Measurements from ENCODE around the gene TPSAB1.

Gene TPSAB1

DNA sequence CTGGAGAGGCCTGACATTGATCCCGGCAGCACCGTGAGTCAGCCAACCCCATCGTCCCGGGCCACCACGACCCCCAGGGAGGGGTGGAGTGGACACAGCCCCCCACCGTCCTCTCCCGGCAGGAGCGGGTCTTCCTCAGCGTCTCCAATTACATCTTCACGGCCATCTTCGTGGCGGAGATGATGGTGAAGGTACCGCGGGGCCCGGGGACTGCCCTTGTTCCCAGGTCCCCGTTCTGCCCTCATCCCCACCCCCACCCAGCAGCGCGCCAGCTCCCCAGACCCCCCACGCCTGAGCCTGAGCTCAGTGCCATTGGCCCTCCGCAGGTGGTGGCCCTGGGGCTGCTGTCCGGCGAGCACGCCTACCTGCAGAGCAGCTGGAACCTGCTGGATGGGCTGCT, 30.0 kb upstream of the TPSAB1 start:
- DNase-seq (ENCODE audit: low read depth, low spot score), result no peak

DNA sequence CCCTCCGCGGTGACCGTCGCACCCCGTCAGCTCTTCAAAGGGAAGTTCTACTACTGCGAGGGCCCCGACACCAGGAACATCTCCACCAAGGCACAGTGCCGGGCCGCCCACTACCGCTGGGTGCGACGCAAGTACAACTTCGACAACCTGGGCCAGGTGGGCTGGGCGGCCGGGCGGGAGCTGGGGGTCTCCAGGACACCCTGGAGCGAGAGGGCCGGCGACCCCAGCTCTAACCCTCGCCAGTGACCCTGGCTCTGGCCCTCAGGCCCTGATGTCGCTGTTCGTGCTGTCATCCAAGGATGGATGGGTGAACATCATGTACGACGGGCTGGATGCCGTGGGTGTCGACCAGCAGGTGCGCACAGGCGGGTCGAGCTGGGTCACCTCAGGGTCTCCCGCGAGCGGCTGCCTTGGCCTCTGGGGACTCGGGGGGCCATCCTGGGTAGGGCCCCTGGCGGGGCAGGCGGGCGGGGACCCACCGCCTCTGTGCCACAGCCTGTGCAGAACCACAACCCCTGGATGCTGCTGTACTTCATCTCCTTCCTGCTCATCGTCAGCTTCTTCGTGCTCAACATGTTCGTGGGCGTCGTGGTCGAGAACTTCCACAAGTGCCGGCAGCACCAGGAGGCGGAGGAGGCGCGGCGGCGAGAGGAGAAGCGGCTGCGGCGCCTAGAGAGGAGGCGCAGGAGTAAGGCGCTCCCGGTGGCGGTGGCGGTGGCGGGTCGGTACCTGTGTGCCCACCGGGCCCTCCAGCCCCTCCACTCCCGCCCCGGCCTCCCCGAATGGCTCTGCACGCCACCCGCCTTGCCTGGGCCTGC, 28.8 kb upstream of the TPSAB1 start:
- DNase-seq (ENCODE audit: low read depth, low spot score), result no peak

DNA sequence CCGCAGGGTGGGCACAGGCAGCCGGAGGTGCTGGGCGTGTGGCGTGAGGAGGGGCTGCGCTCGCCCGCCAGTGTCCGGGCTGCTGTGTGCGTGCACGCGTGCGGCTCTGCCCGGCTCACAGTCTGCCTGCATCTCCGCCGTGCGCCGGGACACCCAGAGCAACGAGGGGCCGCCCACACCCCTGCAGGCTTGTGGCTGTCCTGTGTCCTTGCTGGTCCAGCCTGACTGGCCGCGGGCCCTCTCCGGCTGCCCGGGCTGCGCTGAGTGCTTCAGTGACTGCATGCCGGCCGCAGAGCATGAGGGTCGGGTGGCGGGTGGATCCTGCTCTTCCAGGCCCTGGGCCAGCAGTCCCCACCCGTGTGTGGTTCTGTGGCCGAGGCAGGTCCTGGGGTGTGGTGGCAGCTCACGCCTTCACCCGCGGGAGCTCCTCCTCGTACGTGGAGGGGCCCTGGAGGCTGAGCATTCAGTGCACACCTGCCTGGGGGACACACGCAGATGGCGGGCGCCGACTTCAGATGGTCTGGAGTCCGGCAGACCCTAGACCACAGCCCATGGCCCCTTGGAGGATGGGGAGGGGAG, 27.8 kb upstream of the TPSAB1 start:
- no peak for DNase-seq (ENCODE audit: low read depth, low spot score)

DNA sequence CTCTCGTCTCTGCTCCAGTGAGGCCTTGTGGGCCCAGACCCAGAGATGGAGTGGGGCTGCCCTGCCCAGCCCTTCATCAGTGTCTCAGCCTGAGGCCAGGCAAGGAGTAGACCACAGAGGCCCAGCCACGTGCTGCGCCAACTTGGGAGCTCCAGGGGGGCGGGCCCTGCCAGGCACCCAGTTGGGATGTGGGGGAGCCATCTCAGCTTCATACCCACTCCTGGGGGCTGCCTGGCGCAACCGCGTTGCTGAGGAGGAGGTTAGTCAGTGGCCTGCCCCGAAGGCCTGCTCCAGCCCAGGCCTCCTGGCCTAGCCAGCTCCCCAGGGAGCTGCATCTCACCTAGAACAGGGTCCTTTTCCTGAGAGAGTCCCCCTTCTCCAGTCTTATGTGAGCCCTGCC, 27.3 kb upstream of the TPSAB1 start:
- no peak for DNase-seq (ENCODE audit: low read depth, low spot score)

DNA sequence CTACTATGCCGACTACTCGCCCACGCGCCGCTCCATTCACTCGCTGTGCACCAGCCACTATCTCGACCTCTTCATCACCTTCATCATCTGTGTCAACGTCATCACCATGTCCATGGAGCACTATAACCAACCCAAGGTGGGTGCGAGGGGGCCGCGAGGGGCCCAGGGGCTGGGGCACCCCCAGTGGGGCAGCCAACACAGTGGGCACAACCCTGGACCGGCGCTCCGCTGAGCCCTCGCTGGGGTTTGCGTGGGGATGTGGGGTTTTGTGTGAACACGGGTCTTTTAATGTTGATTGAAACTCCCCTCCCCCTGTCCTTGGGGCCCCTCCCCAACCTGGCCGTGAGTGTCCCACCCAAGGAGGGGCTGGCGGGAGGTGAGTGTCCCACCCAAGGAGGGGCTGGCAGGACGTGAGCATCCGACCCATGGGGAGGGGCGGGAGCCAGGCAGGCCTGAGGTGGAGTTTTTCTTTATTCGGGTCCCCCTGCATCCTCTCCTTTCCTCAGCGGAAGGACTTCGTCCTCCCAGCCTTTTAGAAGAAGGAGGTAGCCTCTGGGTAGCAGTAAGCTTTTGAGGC, 26.6 kb upstream of the TPSAB1 start:
- no peak for DNase-seq (ENCODE audit: low read depth, low spot score)

DNA sequence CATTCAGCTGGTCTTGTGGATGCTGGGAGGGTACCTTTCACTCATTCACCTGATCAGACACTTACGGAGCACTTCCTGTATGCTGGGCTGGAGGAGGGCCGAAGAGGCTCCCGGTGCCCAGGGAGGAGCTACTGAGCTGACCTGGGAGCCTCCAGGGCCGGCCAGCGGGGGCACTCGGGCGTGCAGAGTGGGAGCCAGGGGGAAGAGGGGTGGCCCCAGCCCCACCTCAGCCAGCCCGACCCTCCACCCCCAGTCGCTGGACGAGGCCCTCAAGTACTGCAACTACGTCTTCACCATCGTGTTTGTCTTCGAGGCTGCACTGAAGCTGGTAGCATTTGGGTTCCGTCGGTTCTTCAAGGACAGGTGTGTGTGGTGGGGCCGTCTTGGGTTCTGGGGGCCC, 25.8 kb upstream of the TPSAB1 start:
- no peak for DNase-seq (ENCODE audit: low read depth, low spot score)

DNA sequence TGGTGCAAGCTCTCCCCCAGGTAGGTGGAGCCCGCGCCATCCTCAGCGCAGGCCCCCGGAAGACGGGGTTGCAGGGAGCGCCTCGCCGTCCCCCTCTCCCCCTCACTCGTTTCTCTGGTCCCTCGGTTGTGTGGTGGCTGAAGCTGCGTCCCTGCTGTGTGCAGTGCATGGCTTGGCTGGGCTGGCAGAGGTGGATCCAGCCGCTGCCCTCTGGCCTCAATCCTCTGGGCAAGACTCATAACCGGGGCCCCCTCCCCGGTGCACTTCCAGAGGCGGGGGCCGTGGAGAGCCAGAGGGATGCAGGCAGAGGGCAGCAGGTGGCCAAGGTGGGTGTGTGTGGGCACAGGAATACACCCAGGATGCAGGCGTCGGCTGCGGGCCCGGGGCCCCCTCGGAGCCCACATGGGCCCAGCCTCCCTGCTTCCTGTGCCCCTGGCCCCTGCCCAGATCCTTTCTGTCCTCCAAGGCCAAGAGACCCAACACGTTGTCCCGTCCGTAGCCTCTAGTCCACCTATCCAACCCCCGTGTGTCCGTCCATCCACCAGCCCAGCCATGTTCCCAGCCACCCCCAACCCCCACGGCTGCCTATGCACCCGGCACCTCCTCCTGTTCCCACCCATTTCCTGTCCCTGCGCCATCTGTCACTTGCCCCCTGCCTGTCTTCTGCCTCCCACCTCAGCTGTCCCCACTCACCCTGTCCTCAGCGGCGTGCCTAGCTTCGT, 24.8 kb upstream of the TPSAB1 start:
- DNase-seq (ENCODE audit: low read depth, low spot score), result no peak

DNA sequence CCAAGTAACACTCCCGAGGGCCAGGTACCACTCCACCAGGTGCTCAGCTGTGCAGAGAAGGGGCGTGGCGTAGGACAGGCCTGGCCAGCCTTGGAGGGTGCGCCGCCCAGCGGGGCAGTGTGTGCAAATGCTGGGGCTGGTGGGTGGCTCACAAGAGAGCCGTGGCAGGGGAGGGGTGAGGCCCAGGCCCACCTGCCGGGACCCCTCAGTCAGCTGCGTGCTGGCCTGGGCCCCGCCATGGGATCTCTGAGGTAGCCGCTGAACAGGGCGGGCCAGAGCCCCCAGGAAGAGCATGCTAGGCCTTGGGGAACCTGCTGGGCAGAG, 24.2 kb upstream of the TPSAB1 start:
- DNase-seq (ENCODE audit: low read depth, low spot score), result no peak

DNA sequence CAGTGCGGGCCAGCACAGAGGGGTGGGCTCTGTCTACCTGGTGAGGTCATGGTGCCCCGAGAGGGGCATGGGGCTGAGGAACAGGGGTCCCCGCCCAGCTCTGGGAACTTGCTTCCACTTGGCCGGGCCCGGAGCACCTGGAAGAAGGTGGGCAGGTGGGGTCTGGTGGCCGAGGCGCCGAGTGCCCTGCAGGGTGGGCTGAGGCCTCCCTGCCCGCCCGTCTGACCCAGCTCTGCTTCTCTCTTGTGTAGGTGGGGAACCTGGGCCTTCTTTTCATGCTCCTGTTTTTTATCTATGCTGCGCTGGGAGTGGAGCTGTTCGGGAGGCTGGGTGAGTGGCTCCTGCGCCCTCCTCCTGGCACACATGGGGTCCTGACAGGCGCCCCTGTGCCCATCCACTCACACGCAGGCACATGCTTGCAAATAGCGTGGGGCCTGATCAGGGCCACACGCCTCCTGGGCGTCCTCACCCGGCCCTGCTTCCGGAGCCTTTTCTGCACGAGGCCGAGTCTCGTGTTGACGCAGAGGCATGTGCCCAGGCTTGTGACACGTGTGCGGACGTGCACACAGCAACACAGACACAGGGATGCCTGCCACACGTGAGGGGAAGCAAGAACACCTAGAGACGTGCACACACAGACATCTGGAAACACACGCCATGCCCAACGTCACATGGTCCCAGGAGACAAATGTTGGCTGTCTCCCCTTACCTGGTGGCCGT, 23.7 kb upstream of the TPSAB1 start:
- no peak for DNase-seq (ENCODE audit: low read depth, low spot score)

DNA sequence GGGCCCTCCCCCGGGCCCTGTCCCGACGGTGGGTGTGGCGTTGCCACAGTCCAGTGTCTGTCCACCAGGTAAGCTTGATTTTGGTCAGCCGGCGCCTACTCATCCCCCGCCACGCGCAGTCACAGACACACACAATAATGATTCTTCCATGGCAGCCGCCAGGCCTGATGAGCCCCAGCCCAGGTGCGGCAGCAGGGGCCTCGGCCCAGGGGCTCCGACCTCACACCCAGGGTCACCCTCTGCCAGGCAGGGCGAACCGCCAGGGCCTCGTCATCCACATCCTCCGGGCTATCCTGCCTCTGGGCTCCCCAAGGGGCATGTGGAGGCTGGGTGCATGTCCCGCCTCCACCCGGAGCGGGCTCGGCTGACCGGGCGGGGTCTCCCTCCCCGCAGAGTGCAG, 23.0 kb upstream of the TPSAB1 start:
- DNase-seq (ENCODE audit: low read depth, low spot score), result no peak

DNA sequence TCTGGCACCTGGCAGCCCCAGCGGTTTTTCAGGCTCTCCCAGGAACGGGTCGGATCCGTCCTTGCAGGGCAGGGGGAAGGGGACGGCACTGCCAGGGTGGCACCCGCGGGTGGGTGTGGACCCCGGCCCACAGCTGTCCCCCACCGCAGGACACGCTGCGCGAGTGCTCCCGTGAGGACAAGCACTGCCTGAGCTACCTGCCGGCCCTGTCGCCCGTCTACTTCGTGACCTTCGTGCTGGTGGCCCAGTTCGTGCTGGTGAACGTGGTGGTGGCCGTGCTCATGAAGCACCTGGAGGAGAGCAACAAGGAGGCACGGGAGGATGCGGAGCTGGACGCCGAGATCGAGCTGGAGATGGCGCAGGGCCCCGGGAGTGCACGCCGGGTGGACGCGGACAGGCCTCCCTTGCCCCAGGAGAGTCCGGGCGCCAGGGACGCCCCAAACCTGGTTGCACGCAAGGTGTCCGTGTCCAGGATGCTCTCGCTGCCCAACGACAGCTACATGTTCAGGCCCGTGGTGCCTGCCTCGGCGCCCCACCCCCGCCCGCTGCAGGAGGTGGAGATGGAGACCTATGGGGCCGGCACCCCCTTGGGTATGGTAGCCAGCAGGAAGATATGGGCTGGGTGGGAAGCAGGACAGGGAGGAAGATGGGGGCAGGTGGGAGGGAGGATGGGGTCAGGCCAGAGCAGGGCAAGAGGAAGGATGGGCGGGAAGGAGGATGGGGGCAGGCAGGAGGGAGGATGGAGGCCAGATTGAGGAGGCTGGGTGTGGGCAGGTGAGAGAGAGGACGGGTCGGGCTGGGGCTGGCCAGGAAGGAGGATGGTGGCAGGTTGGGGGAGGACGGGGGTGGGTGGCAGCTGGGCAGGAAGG, 22.2 kb upstream of the TPSAB1 start:
- DNase-seq (ENCODE audit: low read depth, low spot score), result no peak

DNA sequence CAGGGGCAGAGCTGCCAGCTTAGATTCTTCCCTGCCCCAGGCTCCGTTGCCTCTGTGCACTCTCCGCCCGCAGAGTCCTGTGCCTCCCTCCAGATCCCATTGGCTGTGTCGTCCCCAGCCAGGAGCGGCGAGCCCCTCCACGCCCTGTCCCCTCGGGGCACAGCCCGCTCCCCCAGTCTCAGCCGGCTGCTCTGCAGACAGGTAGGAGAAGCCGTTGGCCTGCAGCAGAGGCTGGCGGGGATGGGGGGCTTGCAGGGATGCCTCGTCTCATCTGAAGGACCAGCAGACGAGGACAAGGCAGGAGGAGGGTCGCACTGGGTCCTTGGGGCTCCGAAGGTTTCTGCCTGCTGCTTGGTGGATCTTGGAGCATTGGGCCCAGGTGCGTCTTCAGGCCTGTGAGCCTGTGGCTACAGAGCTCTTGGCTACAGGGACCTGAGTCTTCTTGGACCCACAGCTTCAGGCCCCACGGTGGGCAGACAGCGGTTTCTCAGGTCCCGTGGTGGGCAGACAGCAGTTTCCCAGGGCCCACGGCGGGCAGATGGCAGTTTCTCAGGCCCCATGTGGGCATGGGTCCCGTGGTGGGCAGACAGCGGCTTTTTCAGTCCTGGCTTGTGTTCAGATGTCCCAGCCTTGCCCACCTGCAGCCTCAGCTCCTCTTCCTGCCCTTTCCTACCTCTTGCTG, 21.4 kb upstream of the TPSAB1 start:
- no peak for DNase-seq (ENCODE audit: low read depth, low spot score)

DNA sequence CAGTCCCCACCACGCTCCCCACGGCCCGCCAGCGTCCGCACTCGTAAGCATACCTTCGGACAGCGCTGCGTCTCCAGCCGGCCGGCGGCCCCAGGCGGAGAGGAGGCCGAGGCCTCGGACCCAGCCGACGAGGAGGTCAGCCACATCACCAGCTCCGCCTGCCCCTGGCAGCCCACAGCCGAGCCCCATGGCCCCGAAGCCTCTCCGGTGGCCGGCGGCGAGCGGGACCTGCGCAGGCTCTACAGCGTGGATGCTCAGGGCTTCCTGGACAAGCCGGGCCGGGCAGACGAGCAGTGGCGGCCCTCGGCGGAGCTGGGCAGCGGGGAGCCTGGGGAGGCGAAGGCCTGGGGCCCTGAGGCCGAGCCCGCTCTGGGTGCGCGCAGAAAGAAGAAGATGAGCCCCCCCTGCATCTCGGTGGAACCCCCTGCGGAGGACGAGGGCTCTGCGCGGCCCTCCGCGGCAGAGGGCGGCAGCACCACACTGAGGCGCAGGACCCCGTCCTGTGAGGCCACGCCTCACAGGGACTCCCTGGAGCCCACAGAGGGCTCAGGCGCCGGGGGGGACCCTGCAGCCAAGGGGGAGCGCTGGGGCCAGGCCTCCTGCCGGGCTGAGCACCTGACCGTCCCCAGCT, 20.3 kb upstream of the TPSAB1 start:
- no peak for DNase-seq (ENCODE audit: low read depth, low spot score)

DNA sequence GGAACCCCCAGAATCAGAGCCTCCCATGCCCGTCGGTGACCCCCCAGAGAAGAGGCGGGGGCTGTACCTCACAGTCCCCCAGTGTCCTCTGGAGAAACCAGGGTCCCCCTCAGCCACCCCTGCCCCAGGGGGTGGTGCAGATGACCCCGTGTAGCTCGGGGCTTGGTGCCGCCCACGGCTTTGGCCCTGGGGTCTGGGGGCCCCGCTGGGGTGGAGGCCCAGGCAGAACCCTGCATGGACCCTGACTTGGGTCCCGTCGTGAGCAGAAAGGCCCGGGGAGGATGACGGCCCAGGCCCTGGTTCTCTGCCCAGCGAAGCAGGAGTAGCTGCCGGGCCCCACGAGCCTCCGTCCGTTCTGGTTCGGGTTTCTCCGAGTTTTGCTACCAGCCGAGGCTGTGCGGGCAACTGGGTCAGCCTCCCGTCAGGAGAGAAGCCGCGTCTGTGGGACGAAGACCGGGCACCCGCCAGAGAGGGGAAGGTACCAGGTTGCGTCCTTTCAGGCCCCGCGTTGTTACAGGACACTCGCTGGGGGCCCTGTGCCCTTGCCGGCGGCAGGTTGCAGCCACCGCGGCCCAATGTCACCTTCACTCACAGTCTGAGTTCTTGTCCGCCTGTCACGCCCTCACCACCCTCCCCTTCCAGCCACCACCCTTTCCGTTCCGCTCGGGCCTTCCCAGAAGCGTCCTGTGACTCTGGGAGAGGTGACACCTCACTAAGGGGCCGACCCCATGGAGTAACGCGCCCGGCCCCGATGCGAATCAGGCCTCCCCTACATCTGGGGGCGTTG, 19.5 kb upstream of the TPSAB1 start:
- DNase-seq (ENCODE audit: low read depth, low spot score), result no peak

DNA sequence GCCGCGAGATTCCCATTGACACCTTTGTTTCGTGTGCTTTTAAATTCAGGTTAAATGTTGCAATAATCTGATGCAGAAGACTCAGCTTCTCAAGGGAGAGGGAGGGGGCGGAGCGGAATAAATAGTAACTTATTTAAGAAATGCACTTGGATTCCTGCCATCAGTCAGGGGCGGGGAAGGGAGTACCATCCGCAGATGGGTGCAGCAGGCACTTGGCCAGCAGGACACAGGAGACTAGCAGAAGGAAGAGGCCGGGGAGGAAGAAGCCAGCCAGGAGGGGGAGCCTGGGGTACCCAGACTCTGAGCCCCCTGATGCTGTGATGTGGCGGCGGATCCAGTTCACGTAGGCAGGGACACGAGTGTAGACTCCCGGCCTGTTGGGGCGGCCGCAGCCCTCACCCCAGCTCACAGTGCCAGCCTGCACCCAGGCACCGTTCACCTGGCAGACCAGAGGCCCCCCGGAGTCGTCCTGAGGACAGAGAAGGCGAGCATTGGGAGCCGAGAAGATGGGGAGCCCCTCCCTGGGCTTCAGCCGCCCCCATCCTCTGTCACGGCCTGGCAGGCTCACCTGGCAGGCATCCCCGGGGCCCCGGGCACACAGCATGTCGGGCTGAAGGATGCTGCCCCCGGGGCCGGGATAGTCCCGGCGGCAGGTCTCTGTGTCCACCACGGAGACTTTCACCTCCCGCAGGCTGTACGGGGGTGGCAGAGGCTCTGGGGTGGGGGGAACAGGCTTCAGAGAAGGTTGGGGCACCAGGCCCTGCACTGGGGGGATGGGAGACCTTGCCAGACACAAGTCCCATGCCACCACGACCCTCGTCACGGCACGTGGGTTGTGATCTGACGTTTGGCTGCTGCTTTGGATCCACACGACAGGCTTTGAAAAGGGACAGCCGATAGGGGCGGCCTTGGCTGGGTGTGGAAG, 18.6 kb upstream of the TPSAB1 start:
- DNase-seq (ENCODE audit: low read depth, low spot score), result no peak

DNA sequence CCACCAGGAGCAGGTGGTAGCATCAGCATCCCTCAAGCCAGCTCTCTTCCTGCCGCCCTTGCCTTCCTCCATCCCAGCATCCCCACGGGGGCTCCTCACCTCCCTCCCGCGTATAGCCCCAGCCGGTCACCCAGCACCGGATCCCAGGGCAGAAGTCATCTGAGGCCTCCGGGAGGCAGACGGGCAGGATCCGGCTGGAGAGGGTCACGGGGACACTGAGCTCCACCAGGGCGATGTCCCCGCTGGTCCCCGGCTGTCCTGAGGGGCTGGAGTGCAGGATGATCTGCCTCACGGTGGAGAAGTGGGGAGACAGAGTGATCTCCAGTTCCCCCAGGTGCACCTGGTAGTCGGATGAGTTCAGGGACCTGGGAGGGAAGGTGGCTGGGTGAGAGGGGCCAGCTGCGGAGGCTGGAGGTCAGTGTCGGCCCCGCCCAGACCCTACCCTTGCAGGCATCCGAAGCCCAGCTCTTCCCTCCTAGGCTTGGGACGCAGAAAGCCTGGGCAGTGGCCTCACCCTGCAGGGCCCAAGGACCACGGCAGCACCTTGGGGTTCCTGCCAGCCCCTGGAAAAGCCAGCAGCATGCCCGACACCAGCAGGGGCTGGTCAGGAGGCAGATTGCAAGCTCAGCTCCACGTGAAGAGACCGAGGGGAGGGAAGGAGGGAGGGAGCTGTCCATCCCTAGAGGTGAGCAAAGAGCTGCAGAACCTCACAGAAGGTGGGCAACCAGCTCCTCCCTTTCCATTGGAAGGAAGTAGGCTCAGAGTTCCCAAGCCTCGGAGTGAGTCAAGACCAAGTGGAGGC, 17.8 kb upstream of the TPSAB1 start:
- no peak for DNase-seq (ENCODE audit: low read depth, low spot score)
